Measurements from ENCODE around the gene CD1D.
"Not testable (repeated sequence)": the region's sequence is repeated elsewhere in the genome, so short reads cannot be mapped to it uniquely, and the experiment has no call there.

The CD1D gene

GRCh38 chr1:158180741-158181576, at the start of gene CD1D:
CD1D (plus strand) TSS chr1:158180895; CDS start chr1:158181102, 207 bp downstream.
- DNase-seq = peak; percentile 53

- no peak for DNase-seq
Measured at GRCh38 chr1:158131217-158131616, 49.5 kb upstream of the CD1D start.

- no peak for DNase-seq
Measured at GRCh38 chr1:158140764-158141192, 39.9 kb upstream of the CD1D start.

GRCh38 chr1:158145173-158145719, 35.4 kb upstream of the CD1D start:
- DNase-seq = no peak

GRCh38 chr1:158146165-158146564, 34.5 kb upstream of the CD1D start:
- DNase-seq = no peak

GRCh38 chr1:158146739-158147138, 34.0 kb upstream of the CD1D start:
- no peak for DNase-seq

- DNase-seq = no peak
Measured at GRCh38 chr1:158147401-158147800, 33.3 kb upstream of the CD1D start.

- DNase-seq = no peak
Measured at GRCh38 chr1:158147869-158148268, 32.8 kb upstream of the CD1D start.

GRCh38 chr1:158148468-158148867, 32.2 kb upstream of the CD1D start:
- DNase-seq = no peak

GRCh38 chr1:158149175-158149574, 31.5 kb upstream of the CD1D start:
- DNase-seq = peak; percentile 56

GRCh38 chr1:158149577-158150269, 31.0 kb upstream of the CD1D start:
- peak; percentile 86 for DNase-seq

GRCh38 chr1:158150523-158150922, 30.2 kb upstream of the CD1D start:
- DNase-seq = no peak

GRCh38 chr1:158153179-158153578, 27.5 kb upstream of the CD1D start:
- DNase-seq = no peak

GRCh38 chr1:158153746-158154444, 26.8 kb upstream of the CD1D start:
- no peak for DNase-seq

- DNase-seq = no peak
Measured at GRCh38 chr1:158154501-158154900, 26.2 kb upstream of the CD1D start.

- DNase-seq = no peak
Measured at GRCh38 chr1:158155673-158156072, 25.0 kb upstream of the CD1D start.

GRCh38 chr1:158159597-158159996, 21.1 kb upstream of the CD1D start:
- DNase-seq = no peak

- DNase-seq = no peak
Measured at GRCh38 chr1:158161446-158161845, 19.2 kb upstream of the CD1D start.

GRCh38 chr1:158163000-158163947, 17.4 kb upstream of the CD1D start:
- DNase-seq = no peak

GRCh38 chr1:158169105-158169504, 11.6 kb upstream of the CD1D start:
- no peak for DNase-seq

- DNase-seq = not testable (repeated sequence)
Measured at GRCh38 chr1:158175915-158176314, 4.8 kb upstream of the CD1D start.

GRCh38 chr1:158176399-158176798, 4.3 kb upstream of the CD1D start:
- DNase-seq = no peak

Data from activated CD8-positive, alpha-beta memory T cell treated with anti-CD3 and anti-CD28 coated beads, Interleukin-2, amount 50 U/mL, for 48 hours (primary cell).